Liver (tissue), 9 donors: Measurements from ENCODE around the gene ORC2. TPM values are rescaled to one million over a fixed set of nuclear protein-coding genes. Genes with fewer than 3 reads are reported as not detected.
A peak's percentile ranks its signal among the peaks of the same experiment; 100 is the strongest.

Experiments
- DNase-seq: peaks from one replicate; pipeline ENCODE4 v3.0.0-alpha.2; 2017; ENCODE audit warnings: low spot score
- H3K27ac ChIP-seq, 2 donors: one replicate each; pipeline ENCODE4 v1.7.0; 2013; ENCODE audit warnings: inconsistent platforms in 2 of 2, low read length in 2 of 2, control low read depth in 1 of 2, low read depth in 1 of 2, mild to moderate bottlenecking in 1 of 2
- H3K27me3 ChIP-seq, 4 donors: one replicate each; pipeline versions ENCODE4 v1.6.1 to v1.7.0; 2013; ENCODE audit warnings: low read length in 3 of 4, inconsistent platforms in 1 of 4, mild to moderate bottlenecking in 1 of 4, moderate library complexity in 1 of 4; ENCODE audit not compliant: control insufficient read depth in 4 of 4, insufficient read depth in 4 of 4
- H3K36me3 ChIP-seq, 4 donors: one replicate each; pipeline versions ENCODE4 v1.6.1 to v1.7.0; 2013; ENCODE audit warnings: low read length in 3 of 4, mild to moderate bottlenecking in 3 of 4, low read depth in 1 of 4, moderate library complexity in 1 of 4; ENCODE audit not compliant: control insufficient read depth in 4 of 4, insufficient read depth in 3 of 4
- H3K4me1 ChIP-seq, 4 donors: one replicate each; pipeline versions ENCODE4 v1.6.1 to v1.7.0; 2013; ENCODE audit warnings: low read length in 3 of 4, mild to moderate bottlenecking in 3 of 4, moderate library complexity in 1 of 4; ENCODE audit not compliant: control insufficient read depth in 4 of 4, insufficient read depth in 4 of 4
- H3K4me3 ChIP-seq, 3 donors: one replicate each; pipeline versions ENCODE4 v1.6.1 to v1.7.0; 2013; ENCODE audit warnings: low read length in 3 of 3, control low read depth in 1 of 3, low read depth in 1 of 3, mild to moderate bottlenecking in 1 of 3
- H3K9ac ChIP-seq, 2 donors: one replicate each; pipeline ENCODE4 v1.7.0; 2013; ENCODE audit warnings: low read length in 2 of 2, mild to moderate bottlenecking in 2 of 2, moderate library complexity in 2 of 2, control low read depth in 1 of 2, low read depth in 1 of 2
- H3K9me3 ChIP-seq, 4 donors: one replicate each; pipeline versions ENCODE4 v1.6.1 to v1.7.0; 2013; ENCODE audit warnings: low read length in 3 of 4; ENCODE audit not compliant: control insufficient read depth in 4 of 4
- EGR1 ChIP-seq, 2 donors: IDR thresholded peaks; 2 replicates each; pipeline ENCODE4 v1.6.1; 2016 to 2018; ENCODE audit warnings: antibody characterized with exemption in 2 of 2, low read depth in 2 of 2
- FOXA1 ChIP-seq: IDR thresholded peaks from 2 replicates; pipeline ENCODE4 v1.6.1; 2016; ENCODE audit warnings: antibody characterized with exemption
- FOXA2 ChIP-seq: IDR thresholded peaks from 2 replicates; pipeline ENCODE4 v1.6.1; 2016; ENCODE audit warnings: antibody characterized with exemption
- GABPA ChIP-seq, 2 donors: IDR thresholded peaks in 1 of 2; conservative IDR thresholded peaks in 1 of 2; 2 replicates each; pipeline ENCODE4 v1.6.1; 2016; ENCODE audit warnings: antibody characterized with exemption in 2 of 2, mild to moderate bottlenecking in 1 of 2, moderate library complexity in 1 of 2
- HNF4A ChIP-seq, 2 donors: conservative IDR thresholded peaks; 2 replicates each; pipeline ENCODE4 v1.6.1; 2016; ENCODE audit warnings: antibody characterized with exemption in 2 of 2, mild to moderate bottlenecking in 2 of 2
- HNF4G ChIP-seq: IDR thresholded peaks from 2 replicates; pipeline ENCODE4 v1.6.1; 2016; ENCODE audit warnings: antibody characterized with exemption
- JUND ChIP-seq, 2 donors: IDR thresholded peaks; 2 replicates each; pipeline ENCODE4 v1.6.1; 2016; ENCODE audit warnings: antibody characterized with exemption in 2 of 2
- NR2F2 ChIP-seq: IDR thresholded peaks from 2 replicates; pipeline ENCODE4 v1.6.1; 2016; ENCODE audit warnings: antibody characterized with exemption
- RAD21 ChIP-seq, 2 donors: IDR thresholded peaks; 2 replicates each; pipeline ENCODE4 v1.6.1; 2016; ENCODE audit warnings: antibody characterized with exemption in 2 of 2, mild to moderate bottlenecking in 2 of 2
- RXRA ChIP-seq, 2 donors: IDR thresholded peaks; 2 replicates each; pipeline ENCODE4 v1.6.1; 2017 to 2018; ENCODE audit warnings: antibody characterized with exemption in 2 of 2, mild to moderate bottlenecking in 1 of 2
- SP1 ChIP-seq: IDR thresholded peaks from 2 replicates; pipeline ENCODE4 v1.6.1; 2018; ENCODE audit warnings: antibody characterized with exemption, mild to moderate bottlenecking
- TAF1 ChIP-seq: conservative IDR thresholded peaks from 2 replicates; pipeline ENCODE4 v1.6.1; 2016; ENCODE audit warnings: antibody characterized with exemption, mild to moderate bottlenecking
- YY1 ChIP-seq: IDR thresholded peaks from 2 replicates; pipeline ENCODE4 v1.6.1; 2016; ENCODE audit warnings: antibody characterized with exemption, mild to moderate bottlenecking
- WGBS: extraction: QIAGEN DNeasy Blood & Tissue Kit; methylation state at CpG from one replicate; pipeline ENCODE4 v1.1.7; 2013; 5-methylcytosine and 5-hydroxymethylcytosine counted together
- polyA plus RNA-seq, 2 donors: library from polyadenylated mRNA; stranded (reverse) in 1 of 2; unstranded in 1 of 2; fragments of 200-250 nt in 1 of 2; fragments of >200 nt in 1 of 2; fragmentation: Nextera tagmentation in 1 of 2; extraction: Ambion mirVana in 1 of 2; gene quantifications; one replicate each; pipeline versions ENCODE4 v1.2.1 to v1.2.3, GENCODE V29; 2013 to 2015
- total RNA-seq, 2 donors: library from RNA; depleted of rRNA; stranded (reverse); fragments of >200 nt; gene quantifications; one replicate each; pipeline ENCODE4 v1.2.3, GENCODE V29; 2014
- TF ChIP-seq, protein P1 (sequence below): IDR thresholded peaks from 2 replicates; pipeline ENCODE4 v1.6.1; 2016; ENCODE audit warnings: antibody characterized with exemption
- TF ChIP-seq, protein P2 (sequence below): IDR thresholded peaks from 2 replicates; pipeline ENCODE4 v1.6.1; 2016; ENCODE audit warnings: antibody characterized with exemption
- TF ChIP-seq, protein P3 (sequence below): IDR thresholded peaks from 2 replicates; pipeline ENCODE4 v1.6.1; 2016; ENCODE audit warnings: antibody characterized with exemption
- TF ChIP-seq, protein P4 (sequence below): fragments of 150-350 bp; IDR thresholded peaks from 2 replicates; pipeline ENCODE4 v1.5.1; 2017; ENCODE audit warnings: improper control_type of control experiment, low read depth, low read length; ENCODE audit not compliant: missing input control
- TF ChIP-seq, protein P5 (sequence below): IDR thresholded peaks from 2 replicates; pipeline ENCODE4 v1.6.1; 2016; ENCODE audit warnings: antibody characterized with exemption, mild to moderate bottlenecking
- donor health status: healthy.
- donor health status: healthy.
- donor health status: healthy.
- donor health status: healthy.
- donor health status: healthy.

The ORC2 gene
- total RNA-seq (10 to 100 TPM; 12.5 to 13.2 TPM), polyA plus RNA-seq (10 to 100 TPM in 1 of 2 donors, 1 to 10 TPM in 1; 2.0 to 10.7 TPM)

DNA sequence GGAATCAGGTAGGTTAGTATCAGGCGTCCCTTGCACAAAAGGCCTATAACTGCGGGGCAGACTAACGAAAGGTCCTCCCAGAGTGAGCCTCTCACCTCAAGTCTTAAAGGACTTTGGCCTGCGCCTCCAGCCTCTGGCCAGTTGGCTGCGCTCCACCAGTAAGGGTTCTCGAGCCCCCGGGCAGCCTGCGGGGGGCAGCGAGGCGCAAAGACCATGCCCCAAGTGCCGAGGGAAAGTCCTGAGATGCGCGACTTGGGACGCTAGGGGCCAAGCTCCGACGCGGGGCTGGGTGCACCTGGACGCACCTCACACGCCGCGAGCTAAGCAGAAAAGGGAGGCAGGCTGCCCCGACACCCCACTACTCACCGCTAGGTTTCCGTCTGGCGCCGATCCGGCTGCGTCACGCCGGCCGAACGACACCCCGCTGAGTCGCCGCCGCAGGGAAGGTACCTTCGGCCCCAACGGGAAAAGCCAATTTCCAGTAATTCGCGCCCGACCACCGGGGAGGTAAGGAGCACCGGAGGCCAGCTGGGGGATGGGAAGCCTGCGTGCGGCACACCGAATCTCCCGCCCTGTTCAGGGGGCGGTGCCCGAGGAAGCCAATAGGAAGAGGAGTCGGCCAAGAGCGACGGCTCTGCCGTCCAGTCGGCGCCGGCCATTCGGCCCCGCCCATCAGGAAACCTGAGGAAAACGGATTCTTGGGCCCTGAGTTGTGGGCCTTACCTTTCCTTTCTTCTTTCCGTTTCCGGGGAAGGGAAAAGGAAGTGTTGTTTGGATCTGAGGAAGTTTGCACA is at the start of gene ORC2:
Gene ORC2 (minus strand): TSS at position 537 of the 794 bp plus-strand sequence. CDS start 5,537 bp downstream, outside the sequence.
- Histone ChIP-seq H3K4me1 (peaks cover 0 to 44% (median 32%) of the 10 kb centered on the region in 4 donors), H3K36me3 (peaks cover 0 to 2% (median 0%) of the 10 kb centered on the region in 4 donors), H3K9ac (peak within 1 kb of the TSS; percentile 53 to 77), H3K27ac (peak within 1 kb of the TSS; percentile 50 to 80), H3K9me3 (no peaks in the 10 kb centered on the region), H3K27me3 (no peaks in the 10 kb centered on the region), H3K4me3 (peak within 1 kb of the TSS; percentile 64 to 94 (median 69))
- under 1% methylated on average over 61 of the region's 61 CpGs for WGBS
- TF ChIP-seq YY1 (peak; percentile 57), GABPA (IDR thresholded peaks at IDR 0.05 in 1 of 2, conservative IDR thresholded peaks at IDR 0.05 in 1 of 2) (peak; percentile 72 to 90), FOXA1 (no peak), JUND (IDR thresholded peaks at IDR 0.05) (peak in 1 of 2 donors; percentile 33), RXRA (IDR thresholded peaks at IDR 0.05) (peak; percentile 36 to 42), HNF4A (conservative IDR thresholded peaks at IDR 0.05) (peak; percentile 27 to 64), SP1 (peak; percentile 95), TAF1 (peak; percentile 10), NR2F2 (no peak), HNF4G (peak; percentile 26), RAD21 (IDR thresholded peaks at IDR 0.05) (peak in 1 of 2 donors; percentile 16), FOXA2 (no peak), EGR1 (IDR thresholded peaks at IDR 0.05; ENCODE audit: low read depth in 2 of 2) (peak; percentile 91 to 97)
- TF ChIP-seq, protein P1, sequence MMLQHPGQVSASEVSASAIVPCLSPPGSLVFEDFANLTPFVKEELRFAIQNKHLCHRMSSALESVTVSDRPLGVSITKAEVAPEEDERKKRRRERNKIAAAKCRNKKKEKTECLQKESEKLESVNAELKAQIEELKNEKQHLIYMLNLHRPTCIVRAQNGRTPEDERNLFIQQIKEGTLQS, result no peak
- TF ChIP-seq, protein P2, sequence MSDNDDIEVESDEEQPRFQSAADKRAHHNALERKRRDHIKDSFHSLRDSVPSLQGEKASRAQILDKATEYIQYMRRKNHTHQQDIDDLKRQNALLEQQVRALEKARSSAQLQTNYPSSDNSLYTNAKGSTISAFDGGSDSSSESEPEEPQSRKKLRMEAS, result peak; percentile 98
- TF ChIP-seq, protein P3, sequence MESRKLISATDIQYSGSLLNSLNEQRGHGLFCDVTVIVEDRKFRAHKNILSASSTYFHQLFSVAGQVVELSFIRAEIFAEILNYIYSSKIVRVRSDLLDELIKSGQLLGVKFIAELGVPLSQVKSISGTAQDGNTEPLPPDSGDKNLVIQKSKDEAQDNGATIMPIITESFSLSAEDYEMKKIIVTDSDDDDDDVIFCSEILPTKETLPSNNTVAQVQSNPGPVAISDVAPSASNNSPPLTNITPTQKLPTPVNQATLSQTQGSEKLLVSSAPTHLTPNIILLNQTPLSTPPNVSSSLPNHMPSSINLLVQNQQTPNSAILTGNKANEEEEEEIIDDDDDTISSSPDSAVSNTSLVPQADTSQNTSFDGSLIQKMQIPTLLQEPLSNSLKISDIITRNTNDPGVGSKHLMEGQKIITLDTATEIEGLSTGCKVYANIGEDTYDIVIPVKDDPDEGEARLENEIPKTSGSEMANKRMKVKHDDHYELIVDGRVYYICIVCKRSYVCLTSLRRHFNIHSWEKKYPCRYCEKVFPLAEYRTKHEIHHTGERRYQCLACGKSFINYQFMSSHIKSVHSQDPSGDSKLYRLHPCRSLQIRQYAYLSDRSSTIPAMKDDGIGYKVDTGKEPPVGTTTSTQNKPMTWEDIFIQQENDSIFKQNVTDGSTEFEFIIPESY, result no peak
- TF ChIP-seq, protein P4, sequence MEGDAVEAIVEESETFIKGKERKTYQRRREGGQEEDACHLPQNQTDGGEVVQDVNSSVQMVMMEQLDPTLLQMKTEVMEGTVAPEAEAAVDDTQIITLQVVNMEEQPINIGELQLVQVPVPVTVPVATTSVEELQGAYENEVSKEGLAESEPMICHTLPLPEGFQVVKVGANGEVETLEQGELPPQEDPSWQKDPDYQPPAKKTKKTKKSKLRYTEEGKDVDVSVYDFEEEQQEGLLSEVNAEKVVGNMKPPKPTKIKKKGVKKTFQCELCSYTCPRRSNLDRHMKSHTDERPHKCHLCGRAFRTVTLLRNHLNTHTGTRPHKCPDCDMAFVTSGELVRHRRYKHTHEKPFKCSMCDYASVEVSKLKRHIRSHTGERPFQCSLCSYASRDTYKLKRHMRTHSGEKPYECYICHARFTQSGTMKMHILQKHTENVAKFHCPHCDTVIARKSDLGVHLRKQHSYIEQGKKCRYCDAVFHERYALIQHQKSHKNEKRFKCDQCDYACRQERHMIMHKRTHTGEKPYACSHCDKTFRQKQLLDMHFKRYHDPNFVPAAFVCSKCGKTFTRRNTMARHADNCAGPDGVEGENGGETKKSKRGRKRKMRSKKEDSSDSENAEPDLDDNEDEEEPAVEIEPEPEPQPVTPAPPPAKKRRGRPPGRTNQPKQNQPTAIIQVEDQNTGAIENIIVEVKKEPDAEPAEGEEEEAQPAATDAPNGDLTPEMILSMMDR, result peak; percentile 19
- TF ChIP-seq, protein P5, sequence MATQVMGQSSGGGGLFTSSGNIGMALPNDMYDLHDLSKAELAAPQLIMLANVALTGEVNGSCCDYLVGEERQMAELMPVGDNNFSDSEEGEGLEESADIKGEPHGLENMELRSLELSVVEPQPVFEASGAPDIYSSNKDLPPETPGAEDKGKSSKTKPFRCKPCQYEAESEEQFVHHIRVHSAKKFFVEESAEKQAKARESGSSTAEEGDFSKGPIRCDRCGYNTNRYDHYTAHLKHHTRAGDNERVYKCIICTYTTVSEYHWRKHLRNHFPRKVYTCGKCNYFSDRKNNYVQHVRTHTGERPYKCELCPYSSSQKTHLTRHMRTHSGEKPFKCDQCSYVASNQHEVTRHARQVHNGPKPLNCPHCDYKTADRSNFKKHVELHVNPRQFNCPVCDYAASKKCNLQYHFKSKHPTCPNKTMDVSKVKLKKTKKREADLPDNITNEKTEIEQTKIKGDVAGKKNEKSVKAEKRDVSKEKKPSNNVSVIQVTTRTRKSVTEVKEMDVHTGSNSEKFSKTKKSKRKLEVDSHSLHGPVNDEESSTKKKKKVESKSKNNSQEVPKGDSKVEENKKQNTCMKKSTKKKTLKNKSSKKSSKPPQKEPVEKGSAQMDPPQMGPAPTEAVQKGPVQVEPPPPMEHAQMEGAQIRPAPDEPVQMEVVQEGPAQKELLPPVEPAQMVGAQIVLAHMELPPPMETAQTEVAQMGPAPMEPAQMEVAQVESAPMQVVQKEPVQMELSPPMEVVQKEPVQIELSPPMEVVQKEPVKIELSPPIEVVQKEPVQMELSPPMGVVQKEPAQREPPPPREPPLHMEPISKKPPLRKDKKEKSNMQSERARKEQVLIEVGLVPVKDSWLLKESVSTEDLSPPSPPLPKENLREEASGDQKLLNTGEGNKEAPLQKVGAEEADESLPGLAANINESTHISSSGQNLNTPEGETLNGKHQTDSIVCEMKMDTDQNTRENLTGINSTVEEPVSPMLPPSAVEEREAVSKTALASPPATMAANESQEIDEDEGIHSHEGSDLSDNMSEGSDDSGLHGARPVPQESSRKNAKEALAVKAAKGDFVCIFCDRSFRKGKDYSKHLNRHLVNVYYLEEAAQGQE, result peak; percentile 28
- DNase-seq, result peak; percentile 97
